Thoracic aorta endothelial cell (primary cell): ENCODE data around the gene ANKRD50. TPM values are rescaled to one million over a fixed set of nuclear protein-coding genes. Genes with fewer than 3 reads are reported as not detected.

Source experiments
- total RNA-seq: library from RNA; depleted of rRNA; stranded (reverse); fragments of >200 nt; gene quantifications from 2 replicates; pipeline ENCODE4 v1.2.3, GENCODE V29; 2012

The ANKRD50 gene, protein sequence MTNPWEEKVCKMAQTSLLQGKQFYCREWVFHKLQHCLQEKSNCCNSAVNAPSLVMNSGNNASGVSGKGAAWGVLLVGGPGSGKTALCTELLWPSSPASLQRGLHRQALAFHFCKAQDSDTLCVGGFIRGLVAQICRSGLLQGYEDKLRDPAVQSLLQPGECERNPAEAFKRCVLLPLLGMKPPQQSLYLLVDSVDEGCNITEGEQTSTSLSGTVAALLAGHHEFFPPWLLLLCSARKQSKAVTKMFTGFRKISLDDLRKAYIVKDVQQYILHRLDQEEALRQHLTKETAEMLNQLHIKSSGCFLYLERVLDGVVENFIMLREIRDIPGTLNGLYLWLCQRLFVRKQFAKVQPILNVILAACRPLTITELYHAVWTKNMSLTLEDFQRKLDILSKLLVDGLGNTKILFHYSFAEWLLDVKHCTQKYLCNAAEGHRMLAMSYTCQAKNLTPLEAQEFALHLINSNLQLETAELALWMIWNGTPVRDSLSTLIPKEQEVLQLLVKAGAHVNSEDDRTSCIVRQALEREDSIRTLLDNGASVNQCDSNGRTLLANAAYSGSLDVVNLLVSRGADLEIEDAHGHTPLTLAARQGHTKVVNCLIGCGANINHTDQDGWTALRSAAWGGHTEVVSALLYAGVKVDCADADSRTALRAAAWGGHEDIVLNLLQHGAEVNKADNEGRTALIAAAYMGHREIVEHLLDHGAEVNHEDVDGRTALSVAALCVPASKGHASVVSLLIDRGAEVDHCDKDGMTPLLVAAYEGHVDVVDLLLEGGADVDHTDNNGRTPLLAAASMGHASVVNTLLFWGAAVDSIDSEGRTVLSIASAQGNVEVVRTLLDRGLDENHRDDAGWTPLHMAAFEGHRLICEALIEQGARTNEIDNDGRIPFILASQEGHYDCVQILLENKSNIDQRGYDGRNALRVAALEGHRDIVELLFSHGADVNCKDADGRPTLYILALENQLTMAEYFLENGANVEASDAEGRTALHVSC (N-terminal part only)
- total RNA-seq: 88.2 and 128 TPM in 2 replicates

DNA sequence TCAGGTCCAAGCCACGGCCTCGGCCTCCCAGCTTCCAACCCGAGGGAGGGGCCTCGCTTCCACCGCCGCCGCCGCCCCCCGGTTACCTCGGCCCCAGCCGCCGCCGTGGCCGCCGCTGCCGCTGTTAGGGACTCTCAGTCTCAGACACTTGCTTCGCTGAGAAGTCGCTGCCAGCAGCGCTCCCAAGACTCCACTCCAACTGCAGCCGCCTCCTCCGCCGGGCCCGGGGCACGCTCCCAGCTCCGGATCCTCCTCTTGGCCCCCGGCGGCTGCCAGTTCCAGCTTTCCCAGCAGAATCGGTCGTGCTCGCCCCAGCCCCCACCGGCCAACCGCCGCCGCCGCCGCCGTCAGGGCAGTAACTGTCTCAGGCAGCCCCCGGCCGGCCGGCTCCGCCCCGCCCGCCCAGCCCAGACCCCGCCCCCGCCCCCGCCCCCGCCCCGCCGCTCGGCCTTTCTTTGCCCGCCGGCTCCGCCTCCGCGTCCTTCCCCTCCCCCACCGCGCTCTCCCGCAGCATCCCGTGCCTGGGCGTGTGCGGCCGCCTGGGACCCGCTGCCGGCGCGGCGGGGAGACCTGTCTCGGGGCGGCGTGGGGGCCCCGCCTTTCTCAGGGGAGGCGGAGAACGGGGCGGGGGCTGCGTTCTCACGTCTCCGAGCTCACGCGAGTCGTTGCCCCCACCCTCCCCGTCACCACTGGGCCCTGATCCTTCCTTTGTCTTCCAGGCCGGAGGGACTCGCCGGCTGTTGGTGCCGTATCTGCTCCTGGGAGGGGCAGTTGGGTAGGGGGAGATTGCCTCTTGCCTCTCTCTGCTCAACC is at the start of gene ANKRD50:
TSS of gene ANKRD50 (minus strand) at position 361 of the 813 bp plus-strand sequence. CDS start 2,221 bp downstream, outside the sequence.

